Measurements from ENCODE around the gene EIF2S1. TPM values are rescaled to one million over a fixed set of nuclear protein-coding genes. Genes with fewer than 3 reads are reported as not detected.

The EIF2S1 gene
- total and polyA plus RNA-seq, 2 of the 13 experiments (the other 11 are each of a cell fraction or from before 2014, with no cell fraction given): 49.1 to 246 TPM

GRCh38 chr14:67358924-67359774 is 979 bp upstream of the EIF2S1 start (continued):
- TF ChIP-seq POLR2AphosphoS2 (IDR thresholded peaks at IDR 0.05; ENCODE audit: low read depth, low read length) (no peak), ZNF724P (CRISPR knock-in tag; IDR thresholded peaks at IDR 0.05; ENCODE audit: borderline replicate concordance) (no peak), NFYC (CRISPR knock-in tag; IDR thresholded peaks at IDR 0.05) (no peak), KLF13 (CRISPR knock-in tag; IDR thresholded peaks at IDR 0.05) (no peak)

GRCh38 chr14:67360470-67361206 is 510 bp downstream of the EIF2S1 start:
- ATAC-seq: peak; percentile 66
- Histone ChIP-seq H3K27ac (ENCODE audit: extremely low read length, insufficient read depth, low read length) (peak overlapping the region; percentile 86), H3K4me3 (replicated peaks in 1 of 3; ENCODE audit: insufficient read depth in 1 of 3, low read depth in 2 of 3, low read length in 3 of 3) (peak overlapping the region; percentile 83 to 97 (median 93)), H3K27me3 (ENCODE audit: control insufficient read depth in 1 of 2, insufficient read depth in 2 of 2, low read length in 2 of 2) (no peaks in the 10 kb centered on the region; a peak in 1 of 5 replicates), H2AFZ (ENCODE audit: low read length) (peak overlapping the region; percentile 84), H3K9me3 (ENCODE audit: low read length) (no peaks in the 10 kb centered on the region), H4K20me1 (ENCODE audit: insufficient read depth, low read length) (peaks cover 7% of the 10 kb centered on the region; the same call in 1 of the 2 replicates), H3K36me3 (replicated peaks in 1 of 2; ENCODE audit: control insufficient read depth in 1 of 2, insufficient read depth in 2 of 2, low read length in 2 of 2) (peaks cover 1 to 15% of the 10 kb centered on the region in 2 experiments; a peak in 3 of 5 replicates), H3K4me2 (ENCODE audit: low read depth, low read length) (peak overlapping the region; percentile 65), H3K79me2 (ENCODE audit: insufficient read depth, low read length) (peaks cover 60% of the 10 kb centered on the region), H3K9ac (ENCODE audit: insufficient read depth, low read depth, low read length) (peak overlapping the region; percentile 89), H3K4me1 (ENCODE audit: insufficient read depth, low read length) (peaks cover 43% of the 10 kb centered on the region)
- ChIA-PET CTCF (ENCODE audit: low intra/inter-chr PET ratio, low total read pairs) (interaction anchor here (0.9 kb wide), 1 partner anchor 195 kb away, joined by 3 read pairs; no protein-coding TSS in a partner anchor), POLR2A (interaction anchor here (0.8 to 1.2 kb wide), 3 partner anchors 17 to 335 kb away, joined by 3 to 8 read pairs (median 3); partner anchors contain the start of gene RDH11)
- in situ Hi-C loops (cut with HindIII; ENCODE audit: extremely low pct_ligation_motif_present, low pct_unique_long_range_greater_than_20kb) (no loop called here), intact Hi-C loops (cut with micrococcal nuclease; ENCODE audit: unreplicated experiment) (no loop called here)
- DNase-seq (ENCODE audit: low spot score): peak; percentile 5
- FAIRE-seq: no peak
- TSS peak; percentile 76 for BruUV-seq (replicated peaks)
- WGBS (ENCODE audit: low lambda C conversion rate): under 1% methylated on average over 19 of the region's 34 CpGs
- TF ChIP-seq ZXDC (CRISPR knock-in tag; IDR thresholded peaks at IDR 0.05): peak; percentile 34; the same call in 1 of the 2 replicates
- TF ChIP-seq ZNF407 (CRISPR knock-in tag; IDR thresholded peaks at IDR 0.05; ENCODE audit: not compliant biosample characterization): peak; percentile 54
- TF ChIP-seq TFDP1 (CRISPR knock-in tag; IDR thresholded peaks at IDR 0.05; ENCODE audit: borderline replicate concordance): peak; percentile 19; the same call in 1 of the 2 replicates
